Measurements from ENCODE around the gene SH3BP5L. TPM values are rescaled to one million over a fixed set of nuclear protein-coding genes. Genes with fewer than 3 reads are reported as not detected.

Gene SH3BP5L
- total and polyA plus RNA-seq, 2 of the 8 experiments (the other 6 are each of a cell fraction or from before 2014, with no cell fraction given) = 20.2 to 28.4 TPM

DNA sequence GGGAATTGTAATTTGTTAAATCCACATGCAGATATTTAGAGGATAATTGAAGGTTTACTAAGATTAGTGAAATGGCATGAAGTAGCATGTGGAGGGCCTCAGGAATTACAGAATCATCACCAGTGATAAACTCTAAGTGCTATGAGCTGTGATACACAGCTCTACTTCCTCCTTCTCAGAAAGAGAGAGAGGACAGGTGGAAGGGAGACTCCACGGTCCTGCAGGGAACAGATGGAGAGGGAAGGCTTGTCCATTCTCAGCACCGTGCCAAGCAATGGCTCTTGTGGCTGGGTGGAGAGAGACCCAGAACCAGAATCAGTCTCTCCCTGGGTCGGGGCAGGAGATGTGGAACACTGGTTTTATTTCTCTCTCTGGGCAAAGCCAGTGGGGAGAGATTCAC lies 42.3 kb downstream of the SH3BP5L start:
- TF ChIP-seq ASH2L (IDR thresholded peaks at IDR 0.05; ENCODE audit: low read length) (no peak), EZH2 (IDR thresholded peaks at IDR 0.05; ENCODE audit: low read depth, low read length, severe bottlenecking) (no peak), SIRT6 (IDR thresholded peaks at IDR 0.05; ENCODE audit: low read length) (no peak), CREB1 (IDR thresholded peaks at IDR 0.05) (no peak), POLR2A (IDR thresholded peaks at IDR 0.05; ENCODE audit: control extremely low read depth in 1 of 2, low read depth in 2 of 2, low read length in 2 of 2) (no peak), TEAD4 (IDR thresholded peaks at IDR 0.05; ENCODE audit: low read depth, low read length) (no peak), POU5F1 (IDR thresholded peaks at IDR 0.05; ENCODE audit: low read depth, low read length) (no peak)
- H3K4me1 ChIP-seq (replicated peaks in 1 of 4; ENCODE audit: control insufficient read depth in 3 of 4, insufficient read depth in 4 of 4, low read length in 3 of 4) = no peaks in the 10 kb centered on the region
- no peak overlapping the region for H2BK20ac ChIP-seq (ENCODE audit: low read length)
- no peaks in the 10 kb centered on the region for H4K20me1 ChIP-seq (replicated peaks in 1 of 2; ENCODE audit: control insufficient read depth in 1 of 2, insufficient read depth in 2 of 2, low read length in 2 of 2)
- H3K4me3 ChIP-seq (ENCODE audit: extremely low read depth in 1 of 4, insufficient read depth in 2 of 4, low read depth in 3 of 4, low read length in 4 of 4) = no peak overlapping the region
- H2AFZ ChIP-seq (ENCODE audit: low read length) = no peak overlapping the region
- H2BK15ac ChIP-seq (ENCODE audit: low read length) = no peak overlapping the region
- no peak for DNase-seq (ENCODE audit: low read depth in 1 of 2, low spot score in 2 of 2)
- H3K23me2 ChIP-seq (ENCODE audit: low read depth, low read length) = no peaks in the 10 kb centered on the region
- no peak overlapping the region for H4K8ac ChIP-seq (ENCODE audit: extremely low read depth, insufficient read depth, low read length)
- no peak for FAIRE-seq
- no peak overlapping the region for H3K4ac ChIP-seq (replicated peaks; ENCODE audit: insufficient read length, low read depth, low read length)
- H2BK12ac ChIP-seq (ENCODE audit: low read depth, low read length) = no peak overlapping the region
- peaks cover 77 to 90% of the 10 kb centered on the region in 2 experiments for H3K9me3 ChIP-seq (ENCODE audit: insufficient read depth in 2 of 2, low read depth in 1 of 2, low read length in 1 of 2)
- no peak overlapping the region for H3K4me2 ChIP-seq (ENCODE audit: insufficient read depth in 1 of 2, low read depth in 2 of 2, low read length in 2 of 2)
- H4K5ac ChIP-seq (ENCODE audit: insufficient read length, low read depth, low read length) = no peak overlapping the region
- no peak overlapping the region for H4K91ac ChIP-seq (replicated peaks; ENCODE audit: insufficient read length, low read length)
- no peak overlapping the region for H3K18ac ChIP-seq (ENCODE audit: extremely low read depth, low read length)
- no peak overlapping the region for H3K9ac ChIP-seq (replicated peaks in 1 of 4; ENCODE audit: extremely low read depth in 1 of 4, low read depth in 3 of 4, low read length in 3 of 4)
- no peak overlapping the region for H3K56ac ChIP-seq (replicated peaks; ENCODE audit: insufficient read length, low read depth, low read length)
- H3K27ac ChIP-seq (ENCODE audit: low read depth, low read length) = no peak overlapping the region
- CTCF ChIA-PET (ENCODE audit: partially characterized antibody) = no interaction called here
- no peak overlapping the region for H3K23ac ChIP-seq (ENCODE audit: insufficient read length)
- H3K14ac ChIP-seq (ENCODE audit: insufficient read length) = no peak overlapping the region
- no peaks in the 10 kb centered on the region for H3K27me3 ChIP-seq (replicated peaks in 1 of 4; ENCODE audit: control insufficient read depth in 3 of 4, extremely low read depth in 1 of 4, insufficient read depth in 3 of 4, low read length in 3 of 4)
- 64% methylated on average over 3 of the region's 3 CpGs; no CpG with 5 or more reads in 1 of the 2 experiments for WGBS, 2 experiments (ENCODE audit: extremely low coverage in 1 of 2, insufficient coverage in 1 of 2, insufficient read length in 1 of 2, insufficient replicate concordance in 2 of 2, low coverage in 1 of 2, low lambda C conversion rate in 2 of 2, missing lambda C conversion rate in 1 of 2)
- no peak overlapping the region for H2BK5ac ChIP-seq (ENCODE audit: low read depth, low read length)
- H3K79me1 ChIP-seq (ENCODE audit: low read depth, low read length) = no peaks in the 10 kb centered on the region
- H3K79me2 ChIP-seq (ENCODE audit: control insufficient read depth in 1 of 2, insufficient read depth in 2 of 2, low read length in 2 of 2) = no peaks in the 10 kb centered on the region
- H2BK120ac ChIP-seq (replicated peaks; ENCODE audit: low read depth, low read length) = no peak overlapping the region
- H3K36me3 ChIP-seq (ENCODE audit: control insufficient read depth in 2 of 4, insufficient read depth in 4 of 4, low read length in 3 of 4) = no peaks in the 10 kb centered on the region
- POLR2A ChIA-PET (ENCODE audit: partially characterized antibody) = no interaction called here
- no peak overlapping the region for H2AK5ac ChIP-seq (ENCODE audit: low read depth, low read length)

Measured in H1 (cell line).